Urothelium cell line (cell line): ENCODE data around the gene ANKRD6.
"Not testable (repeated sequence)": the region's sequence is repeated elsewhere in the genome, so short reads cannot be mapped to it uniquely, and the experiment has no call there.

Source experiments
- DNase-seq: peaks from one replicate; pipeline ENCODE4 v3.0.0; 2011; ENCODE audit warnings: low spot score, mixed read lengths
- FAIRE-seq: peaks from 2 replicates; lab custom pipeline; 2011; peaks lifted over from hg19 to GRCh38; lab: Jason Lieb, UNC

The ANKRD6 gene

GRCh38 chr6:89641581-89641980, 208.6 kb downstream of the ANKRD6 start:
- not testable (repeated sequence) for FAIRE-seq, DNase-seq

GRCh38 chr6:89642956-89643355, 210.0 kb downstream of the ANKRD6 start:
- DNase-seq (no peak), FAIRE-seq (no peak)

GRCh38 chr6:89643406-89643805, 210.5 kb downstream of the ANKRD6 start:
- DNase-seq, result no peak

GRCh38 chr6:89644864-89645263, 211.9 kb downstream of the ANKRD6 start:
- FAIRE-seq (no peak), DNase-seq (no peak)

More at GRCh38 chr6:89643406-89643805, 210.5 kb downstream of the ANKRD6 start:
- no peak for FAIRE-seq

- FAIRE-seq, result no peak
- DNase-seq, result no peak
These were observed 216.7 kb downstream of the ANKRD6 start for GRCh38 chr6:89649682-89650081.

GRCh38 chr6:89650579-89650978, 217.6 kb downstream of the ANKRD6 start:
- FAIRE-seq (no peak), DNase-seq (no peak)

- DNase-seq (no peak), FAIRE-seq (no peak)
These were observed 222.2 kb downstream of the ANKRD6 start for GRCh38 chr6:89655122-89655521.

- no peak for FAIRE-seq
These were observed 224.7 kb downstream of the ANKRD6 start for GRCh38 chr6:89657445-89658158.

GRCh38 chr6:89660981-89661380, 228.0 kb downstream of the ANKRD6 start:
- DNase-seq, result no peak
- FAIRE-seq, result no peak

More at GRCh38 chr6:89657445-89658158, 224.7 kb downstream of the ANKRD6 start:
- DNase-seq, result no peak

GRCh38 chr6:89661559-89661958, 228.6 kb downstream of the ANKRD6 start:
- FAIRE-seq, result no peak
- DNase-seq, result no peak

- no peak for FAIRE-seq
These were observed 229.8 kb downstream of the ANKRD6 start for GRCh38 chr6:89662659-89663223.

GRCh38 chr6:89667872-89668556, 235.1 kb downstream of the ANKRD6 start:
- FAIRE-seq (no peak), DNase-seq (no peak)

More at GRCh38 chr6:89662659-89663223, 229.8 kb downstream of the ANKRD6 start:
- DNase-seq, result no peak

- FAIRE-seq, result no peak
These were observed 236.1 kb downstream of the ANKRD6 start for GRCh38 chr6:89669002-89669401.

GRCh38 chr6:89670935-89671565, 238.1 kb downstream of the ANKRD6 start:
- FAIRE-seq, result no peak
- DNase-seq, result no peak

More at GRCh38 chr6:89669002-89669401, 236.1 kb downstream of the ANKRD6 start:
- no peak for DNase-seq

GRCh38 chr6:89675949-89676748, 243.2 kb downstream of the ANKRD6 start:
- no peak for DNase-seq
- FAIRE-seq, result no peak

GRCh38 chr6:89678531-89678930, 245.6 kb downstream of the ANKRD6 start:
- DNase-seq (no peak), FAIRE-seq (no peak)

- DNase-seq (no peak), FAIRE-seq (no peak)
These were observed 246.5 kb downstream of the ANKRD6 start for GRCh38 chr6:89679215-89680120.

GRCh38 chr6:89680150-89680549, 247.2 kb downstream of the ANKRD6 start:
- DNase-seq, result no peak
- FAIRE-seq, result no peak

GRCh38 chr6:89680551-89680950, 247.6 kb downstream of the ANKRD6 start:
- FAIRE-seq, result no peak
- no peak for DNase-seq
